Common myeloid progenitor, CD34-positive (primary cell): ENCODE measurements around the gene PTPN1.

Experiments
- CTCF ChIA-PET: fragments of 350-600 bp; sonication (Branson Sonifier 250); formaldehyde crosslinking; loops from one replicate; lab custom pipeline; 2021; ENCODE audit warnings: antibody characterized with exemption; lab: Charles Lee
- POLR2A ChIA-PET: fragments of 350-600 bp; sonication (Branson Sonifier 250); formaldehyde crosslinking; loops from one replicate; lab custom pipeline; 2021; ENCODE audit warnings: antibody characterized with exemption; lab: Charles Lee
- DNase-seq, 3 donors: peaks; one replicate each; pipeline versions ENCODE4 v3.0.0 to v3.0.0-alpha.2; 2013
- H3K27ac ChIP-seq, 2 experiments: 1 replicate in 1 of 2; 2 replicates in 1 of 2; pipeline ENCODE4 v1.7.0; 2013; ENCODE audit warnings: inconsistent platforms in 2 of 2, low read length in 2 of 2, mild to moderate bottlenecking in 2 of 2, low read depth in 1 of 2, moderate library complexity in 1 of 2; ENCODE audit not compliant: severe bottlenecking in 2 of 2, insufficient read depth in 1 of 2, poor library complexity in 1 of 2
- H3K27me3 ChIP-seq, 5 experiments: replicated peaks in 2 of 5; 1 replicate in 3 of 5; 2 replicates in 2 of 5; pipeline versions ENCODE4 v1.6.1 to v1.7.0; 2013; ENCODE audit warnings: low read length in 4 of 5, mild to moderate bottlenecking in 2 of 5, moderate library complexity in 2 of 5, inconsistent platforms in 1 of 5; ENCODE audit not compliant: insufficient read depth in 5 of 5, control insufficient read depth in 4 of 5
- H3K36me3 ChIP-seq, 4 experiments: 1 replicate in 2 of 4; 2 replicates in 2 of 4; pipeline versions ENCODE4 v1.6.1 to v1.7.0; 2013; ENCODE audit warnings: low read length in 3 of 4, control low read depth in 1 of 4, mild to moderate bottlenecking in 1 of 4; ENCODE audit not compliant: control insufficient read depth in 4 of 4, insufficient read depth in 4 of 4
- H3K4me1 ChIP-seq, 4 experiments: 1 replicate in 3 of 4; 2 replicates in 1 of 4; pipeline versions ENCODE4 v1.6.1 to v1.7.1; 2013; ENCODE audit warnings: low read length in 3 of 4, mild to moderate bottlenecking in 3 of 4, control low read depth in 1 of 4, inconsistent platforms in 1 of 4, moderate library complexity in 1 of 4; ENCODE audit not compliant: control insufficient read depth in 4 of 4, insufficient read depth in 4 of 4; ENCODE audit errors: control extremely low read depth in 1 of 4
- H3K4me3 ChIP-seq, 7 experiments: 1 replicate in 4 of 7; 2 replicates in 3 of 7; pipeline versions ENCODE4 v1.5.1 to v1.7.0; 2013; ENCODE audit warnings: mild to moderate bottlenecking in 7 of 7, low read length in 6 of 7, moderate library complexity in 6 of 7, inconsistent platforms in 2 of 7, low read depth in 2 of 7, control low read depth in 1 of 7; ENCODE audit not compliant: insufficient read depth in 4 of 7, control insufficient read depth in 1 of 7; ENCODE audit errors: extremely low read depth in 1 of 7
- H3K9me3 ChIP-seq, 5 experiments: 1 replicate in 4 of 5; 2 replicates in 1 of 5; pipeline versions ENCODE4 v1.6.1 to v1.7.1; 2013; ENCODE audit warnings: low read length in 4 of 5, mild to moderate bottlenecking in 2 of 5, inconsistent platforms in 1 of 5, low read depth in 1 of 5, moderate library complexity in 1 of 5; ENCODE audit not compliant: control insufficient read depth in 4 of 5, insufficient read depth in 2 of 5; ENCODE audit errors: control extremely low read depth in 1 of 5
- whole genome bisulfite sequencing: methylation state at CpG from one replicate; pipeline ENCODE4 v1.1.5; 2013; ENCODE audit not compliant: insufficient coverage; 5-methylcytosine and 5-hydroxymethylcytosine counted together

PTPN1 gene

DNA sequence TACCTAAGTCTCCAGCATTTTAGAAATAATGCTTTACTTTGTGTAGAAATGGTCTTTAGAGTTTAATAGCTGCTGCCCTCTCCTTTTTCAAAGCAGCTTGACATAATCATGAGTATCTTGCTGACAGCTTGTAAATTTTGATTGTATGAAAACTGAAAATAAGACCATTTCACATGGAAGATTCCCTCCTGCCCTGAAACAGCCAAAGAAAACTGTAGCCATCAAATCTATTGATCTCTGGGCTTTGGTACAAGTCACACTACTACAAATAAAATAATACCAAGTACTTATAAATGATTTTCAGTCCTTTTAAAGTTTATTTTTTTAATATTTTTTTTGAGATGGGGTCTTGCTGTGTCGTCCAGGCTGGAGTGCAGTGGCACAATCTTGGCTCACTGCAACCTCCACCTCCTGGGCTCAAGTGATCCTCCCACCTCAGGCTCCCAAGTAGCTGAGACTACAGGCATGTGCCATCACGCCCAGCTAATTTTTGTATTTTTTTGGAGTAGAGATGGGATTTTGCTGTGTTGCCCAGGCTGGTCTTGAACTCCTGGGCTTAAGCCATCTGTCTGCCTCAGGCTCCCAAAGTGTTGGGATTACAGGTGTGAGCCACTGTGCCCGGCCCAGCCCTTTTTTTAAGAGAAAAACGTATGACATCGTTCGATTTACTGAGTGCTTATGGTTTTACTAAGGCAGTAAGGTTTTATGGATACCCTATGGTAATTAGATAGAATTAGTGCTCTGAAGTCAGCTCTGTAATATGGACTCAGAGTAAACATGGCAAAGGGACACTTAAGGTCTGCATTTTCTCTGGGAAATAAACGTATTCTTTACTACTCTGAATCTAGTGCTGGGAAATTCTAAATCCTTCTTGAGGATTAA, 7.0 kb downstream of the PTPN1 start:
- peak overlapping the region in 5 of 7 experiments; percentile 16 to 58 (median 48) for H3K4me3 ChIP-seq
- H3K36me3 ChIP-seq: peaks cover 0 to 4% (median under 1%) of the 10 kb centered on the region in 4 experiments
- H3K4me1 ChIP-seq: peaks cover 49 to 99% (median 80%) of the 10 kb centered on the region in 4 experiments
- POLR2A ChIA-PET: interaction anchor here (0.6 to 1.7 kb wide), 2 partner anchors 56 to 305 kb away, joined by 3 to 4 read pairs; no protein-coding TSS in a partner anchor
- no peak for DNase-seq
- CTCF ChIA-PET: interaction anchor here (2.0 to 32.0 kb wide), 3 partner anchors 13 to 329 kb away, joined by 7 to 906 read pairs (median 30); no protein-coding TSS in a partner anchor
- WGBS: 93% methylated on average over 3 of the region's 7 CpGs
- H3K27ac ChIP-seq: peak overlapping the region; percentile 52 to 69
- H3K27me3 ChIP-seq: no peaks in the 10 kb centered on the region
- no peaks in the 10 kb centered on the region for H3K9me3 ChIP-seq

DNA sequence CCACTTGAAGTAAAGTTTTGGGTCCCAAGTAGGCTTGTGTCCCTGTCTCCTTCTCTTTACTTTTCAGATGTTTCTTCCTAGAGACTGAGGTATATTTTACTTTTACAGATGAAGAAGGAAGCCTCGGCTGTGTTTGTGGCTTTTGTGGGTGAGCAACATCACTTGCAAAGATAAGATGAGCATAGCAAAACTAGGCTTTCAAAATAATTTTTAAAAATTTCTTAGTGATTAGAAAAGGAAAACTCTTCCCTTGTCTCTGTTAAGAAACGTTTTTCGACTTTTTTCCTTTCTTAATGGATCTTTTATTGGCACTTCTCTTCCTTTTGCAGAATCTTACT, 7.6 kb downstream of the PTPN1 start:
- peak overlapping the region in 5 of 7 experiments; percentile 14 to 58 (median 20) for H3K4me3 ChIP-seq
- H3K4me1 ChIP-seq: peaks cover 49 to 98% (median 80%) of the 10 kb centered on the region in 4 experiments
- ChIA-PET POLR2A (interaction anchor here (0.7 to 1.7 kb wide), 2 partner anchors 29 to 55 kb away, joined by 3 to 4 read pairs; no protein-coding TSS in a partner anchor), CTCF (interaction anchor here (1.4 to 32.0 kb wide), 3 partner anchors 13 to 32 kb away, joined by 4 to 906 read pairs (median 6); no protein-coding TSS in a partner anchor)
- no peaks in the 10 kb centered on the region for H3K9me3 ChIP-seq
- peaks cover 0 to 4% (median under 1%) of the 10 kb centered on the region in 4 experiments for H3K36me3 ChIP-seq
- H3K27ac ChIP-seq: peak overlapping the region; percentile 52 to 69
- WGBS: 0% methylated on average over 1 of the region's 3 CpGs
- DNase-seq: peak in 2 of 3 donors; percentile 59 to 69
- H3K27me3 ChIP-seq: no peaks in the 10 kb centered on the region

DNA sequence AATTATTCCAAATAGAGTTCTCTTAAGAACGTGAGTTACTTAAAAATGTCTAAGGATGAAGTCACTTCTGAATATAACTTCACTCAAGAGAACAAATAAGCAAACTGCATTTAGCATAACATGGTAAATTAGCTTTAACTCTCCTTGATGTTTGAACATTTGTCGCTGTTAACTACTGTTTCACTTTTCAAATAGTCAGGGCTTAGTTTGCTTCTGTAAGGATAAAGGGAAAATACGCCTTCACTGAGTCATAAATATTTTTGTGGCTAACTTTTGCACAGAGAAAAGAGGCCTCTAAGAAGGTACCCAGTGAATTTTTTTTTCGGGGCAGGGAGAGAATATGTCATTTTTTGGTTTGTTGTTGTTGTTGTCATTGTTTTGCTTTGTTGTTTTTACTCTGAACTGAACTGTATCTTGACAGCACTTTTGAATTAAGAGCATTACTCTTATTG, 8.1 kb downstream of the PTPN1 start:
- Histone ChIP-seq H3K9me3 (no peaks in the 10 kb centered on the region), H3K27me3 (no peaks in the 10 kb centered on the region), H3K27ac (peak overlapping the region; percentile 52 to 69), H3K36me3 (peaks cover 0 to 7% (median under 1%) of the 10 kb centered on the region in 4 experiments), H3K4me3 (peak overlapping the region in 4 of 7 experiments; percentile 13 to 58 (median 35)), H3K4me1 (peaks cover 49 to 98% (median 78%) of the 10 kb centered on the region in 4 experiments)
- DNase-seq: peak in 2 of 3 donors; percentile 47 to 50
- CTCF ChIA-PET: interaction anchor here (1.4 to 32.0 kb wide), 3 partner anchors 13 to 32 kb away, joined by 4 to 906 read pairs (median 6); no protein-coding TSS in a partner anchor
- POLR2A ChIA-PET: interaction anchor here (0.7 kb wide), 2 partner anchors 29 to 55 kb away, joined by 3 read pairs; no protein-coding TSS in a partner anchor
- 14% methylated on average over 2 of the region's 4 CpGs for WGBS

DNA sequence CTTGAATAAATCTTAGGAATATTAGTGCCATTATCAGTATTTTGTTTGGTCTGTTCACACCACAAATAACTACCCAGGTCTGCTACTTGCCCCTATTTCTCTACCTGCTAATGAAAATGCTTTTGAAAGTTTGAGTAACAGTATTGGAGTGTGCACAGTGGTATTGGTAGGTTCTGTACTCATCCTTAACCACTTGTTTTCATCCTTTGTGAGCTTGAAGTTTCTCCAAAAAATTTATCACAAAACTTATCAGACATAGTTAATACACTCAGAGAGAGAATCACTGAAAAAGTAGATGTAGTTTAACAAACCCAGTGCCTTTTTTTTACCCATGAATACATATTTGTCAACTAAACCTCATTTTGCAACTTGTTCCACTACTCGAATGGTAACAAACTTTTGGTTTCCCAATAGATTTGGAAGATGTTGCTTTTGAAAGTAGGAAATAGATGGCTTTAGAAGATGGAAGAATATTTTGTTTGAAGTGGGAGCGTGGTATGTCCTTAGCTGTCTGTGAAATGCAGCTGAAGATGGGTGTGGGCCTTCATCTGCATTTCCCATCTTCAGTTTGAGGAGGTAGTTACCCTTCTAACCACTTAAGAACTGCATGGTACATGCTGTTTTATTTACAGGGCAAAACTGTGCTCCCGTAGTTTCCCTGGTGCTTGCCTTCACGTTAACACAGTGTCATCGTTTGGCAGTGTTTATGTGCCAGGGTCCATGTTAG, 9.0 kb downstream of the PTPN1 start:
- Histone ChIP-seq H3K27ac (peak overlapping the region in 1 of 2 experiments; percentile 69), H3K36me3 (peaks cover 0 to 10% (median under 1%) of the 10 kb centered on the region in 4 experiments), H3K4me3 (peak overlapping the region in 3 of 7 experiments; percentile 2 to 44 (median 19)), H3K27me3 (no peaks in the 10 kb centered on the region), H3K9me3 (no peaks in the 10 kb centered on the region), H3K4me1 (peaks cover 58 to 99% (median 78%) of the 10 kb centered on the region in 4 experiments)
- ChIA-PET CTCF (interaction anchor here (1.0 to 32.0 kb wide), 5 partner anchors 9 to 31 kb away, joined by 3 to 906 read pairs (median 4); partner anchors contain the start of gene PTPN1), POLR2A (interaction anchor here (1.3 kb wide), 1 partner anchor 9 kb away, joined by 3 read pairs; the partner anchor contains the start of gene PTPN1)
- no peak for DNase-seq
- WGBS: 18% methylated on average over 3 of the region's 5 CpGs

DNA sequence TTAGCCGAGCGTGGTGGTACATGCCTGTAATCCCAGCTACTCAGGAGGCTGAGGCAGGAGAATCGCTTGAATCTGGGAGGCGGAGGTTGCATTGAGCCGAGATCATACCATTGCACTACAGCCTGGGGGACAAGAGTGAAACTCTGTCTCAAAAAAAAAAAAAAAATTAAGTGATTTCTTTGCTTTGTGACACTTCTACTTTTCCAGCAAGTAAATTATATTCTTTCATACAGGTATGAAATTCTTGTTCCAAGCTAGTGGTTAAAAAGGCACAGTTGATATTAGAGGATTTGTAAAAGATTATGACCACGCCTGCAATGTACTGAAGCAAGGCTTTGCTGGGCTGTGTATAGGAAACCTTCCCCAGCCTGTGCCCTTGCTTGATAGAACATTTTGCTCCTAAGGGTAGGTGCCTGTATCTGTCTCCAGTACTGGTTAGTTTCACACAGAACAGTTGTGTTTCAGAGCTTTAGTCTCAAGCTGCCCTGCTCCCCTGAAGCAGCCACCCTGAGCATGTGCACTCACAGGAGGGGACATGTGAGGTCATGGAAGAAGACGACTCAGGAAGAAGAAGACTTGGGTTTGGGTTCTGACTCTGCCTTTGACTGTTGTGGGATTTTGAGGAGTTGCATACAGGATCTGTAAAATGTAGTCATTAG, 10.2 kb downstream of the PTPN1 start:
- no peak for DNase-seq
- ChIA-PET CTCF (interaction anchor here (32.0 kb wide), 1 partner anchor 30 kb away, joined by 906 read pairs; no protein-coding TSS in a partner anchor), POLR2A (interaction anchor here (0.6 kb wide), 1 partner anchor 335 kb away, joined by 6 read pairs; no protein-coding TSS in a partner anchor)
- Histone ChIP-seq H3K4me1 (peaks cover 58 to 93% (median 75%) of the 10 kb centered on the region in 4 experiments), H3K36me3 (peaks cover 0 to 6% (median 0%) of the 10 kb centered on the region in 4 experiments), H3K4me3 (peak overlapping the region in 1 of 7 experiments; percentile 38), H3K27ac (peak overlapping the region in 1 of 2 experiments; percentile 69), H3K9me3 (no peaks in the 10 kb centered on the region), H3K27me3 (no peaks in the 10 kb centered on the region)
- WGBS: 87% methylated on average over 3 of the region's 7 CpGs
